Measurements from ENCODE around the gene KCNAB1.
A peak's percentile ranks its signal among the peaks of the same experiment; 100 is the strongest.

KCNAB1 gene

DNA sequence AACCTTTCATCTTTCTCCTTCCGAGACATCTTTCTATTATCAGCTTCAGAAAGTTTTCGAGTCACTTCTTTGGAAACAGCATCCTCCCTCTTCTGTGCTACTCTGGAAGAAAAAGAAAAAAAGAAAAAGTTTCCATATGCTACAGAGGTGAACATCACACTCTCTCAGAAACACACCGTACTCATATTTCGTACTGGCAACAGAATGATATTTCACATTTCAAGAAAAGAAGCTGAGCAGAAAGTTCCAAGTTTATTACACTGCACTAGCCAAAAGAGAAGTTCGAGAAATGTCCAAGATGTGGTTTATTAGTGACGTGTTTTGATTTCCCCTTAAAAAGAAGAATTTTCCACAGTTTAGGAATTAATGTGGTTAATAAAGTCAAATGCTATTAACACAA, 428.5 kb downstream of the KCNAB1 start:
- no peak overlapping the region for H3K27ac ChIP-seq
- TF ChIP-seq, protein P1, sequence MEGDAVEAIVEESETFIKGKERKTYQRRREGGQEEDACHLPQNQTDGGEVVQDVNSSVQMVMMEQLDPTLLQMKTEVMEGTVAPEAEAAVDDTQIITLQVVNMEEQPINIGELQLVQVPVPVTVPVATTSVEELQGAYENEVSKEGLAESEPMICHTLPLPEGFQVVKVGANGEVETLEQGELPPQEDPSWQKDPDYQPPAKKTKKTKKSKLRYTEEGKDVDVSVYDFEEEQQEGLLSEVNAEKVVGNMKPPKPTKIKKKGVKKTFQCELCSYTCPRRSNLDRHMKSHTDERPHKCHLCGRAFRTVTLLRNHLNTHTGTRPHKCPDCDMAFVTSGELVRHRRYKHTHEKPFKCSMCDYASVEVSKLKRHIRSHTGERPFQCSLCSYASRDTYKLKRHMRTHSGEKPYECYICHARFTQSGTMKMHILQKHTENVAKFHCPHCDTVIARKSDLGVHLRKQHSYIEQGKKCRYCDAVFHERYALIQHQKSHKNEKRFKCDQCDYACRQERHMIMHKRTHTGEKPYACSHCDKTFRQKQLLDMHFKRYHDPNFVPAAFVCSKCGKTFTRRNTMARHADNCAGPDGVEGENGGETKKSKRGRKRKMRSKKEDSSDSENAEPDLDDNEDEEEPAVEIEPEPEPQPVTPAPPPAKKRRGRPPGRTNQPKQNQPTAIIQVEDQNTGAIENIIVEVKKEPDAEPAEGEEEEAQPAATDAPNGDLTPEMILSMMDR (conservative IDR thresholded peaks at IDR 0.05; ENCODE audit: low read depth), result no peak
- no peak for DNase-seq (ENCODE audit: low spot score)
- CTCF ChIA-PET, result interaction anchor here (0.5 to 1.0 kb wide), 5 partner anchors 125 to 665 kb away, joined by 3 to 6 read pairs (median 4); partner anchors contain the start of gene TIPARP
- POLR2A ChIA-PET (ENCODE audit: low non-redundant PET), result no interaction called here

DNA sequence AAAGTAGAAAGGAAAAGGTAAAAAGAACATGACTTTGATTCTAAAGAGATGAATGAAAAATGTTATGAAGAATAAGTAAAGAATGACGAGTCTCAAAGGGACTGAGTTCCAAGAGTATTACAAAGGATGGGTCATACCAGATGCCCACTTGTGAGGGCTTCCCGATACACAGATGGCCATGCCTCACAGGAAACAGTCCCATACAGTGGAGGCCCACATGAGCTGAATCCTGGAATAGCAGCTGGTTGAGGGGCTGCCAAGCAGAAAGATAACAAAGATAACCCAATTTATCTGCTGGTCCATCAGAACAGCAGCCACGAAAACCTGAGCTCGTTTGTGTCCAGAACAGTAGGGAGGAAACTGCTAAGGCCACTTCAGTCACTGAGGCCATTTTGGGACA, 430.9 kb downstream of the KCNAB1 start:
- no peak for DNase-seq (ENCODE audit: low spot score)
- peak overlapping the region; percentile 77; the same call in 1 of the 2 replicates for H3K27ac ChIP-seq
- TF ChIP-seq, protein P1 (conservative IDR thresholded peaks at IDR 0.05; ENCODE audit: low read depth), result no peak
- ChIA-PET POLR2A (ENCODE audit: low non-redundant PET) (no interaction called here), CTCF (no interaction called here)

GRCh38 chr3:156551746-156552145, 431.4 kb downstream of the KCNAB1 start:
- POLR2A ChIA-PET (ENCODE audit: low non-redundant PET), result no interaction called here
- peak overlapping the region; percentile 77 for H3K27ac ChIP-seq

GRCh38 chr3:156552973-156553372, 432.6 kb downstream of the KCNAB1 start:
- no peak overlapping the region for H3K27ac ChIP-seq
- TF ChIP-seq, protein P1 (conservative IDR thresholded peaks at IDR 0.05; ENCODE audit: low read depth), result no peak
- no peak for DNase-seq (ENCODE audit: low spot score)
- CTCF ChIA-PET, result interaction anchor here (0.5 kb wide), 1 partner anchor 130 kb away, joined by 4 read pairs; no protein-coding TSS in a partner anchor
- POLR2A ChIA-PET (ENCODE audit: low non-redundant PET), result no interaction called here

More at GRCh38 chr3:156551746-156552145, 431.4 kb downstream of the KCNAB1 start:
- TF ChIP-seq, protein P1 (conservative IDR thresholded peaks at IDR 0.05; ENCODE audit: low read depth), result no peak
- CTCF ChIA-PET, result interaction anchor here (0.7 kb wide), 1 partner anchor 536 kb away, joined by 3 read pairs; no protein-coding TSS in a partner anchor
- DNase-seq (ENCODE audit: low spot score), result peak; percentile 60

DNA sequence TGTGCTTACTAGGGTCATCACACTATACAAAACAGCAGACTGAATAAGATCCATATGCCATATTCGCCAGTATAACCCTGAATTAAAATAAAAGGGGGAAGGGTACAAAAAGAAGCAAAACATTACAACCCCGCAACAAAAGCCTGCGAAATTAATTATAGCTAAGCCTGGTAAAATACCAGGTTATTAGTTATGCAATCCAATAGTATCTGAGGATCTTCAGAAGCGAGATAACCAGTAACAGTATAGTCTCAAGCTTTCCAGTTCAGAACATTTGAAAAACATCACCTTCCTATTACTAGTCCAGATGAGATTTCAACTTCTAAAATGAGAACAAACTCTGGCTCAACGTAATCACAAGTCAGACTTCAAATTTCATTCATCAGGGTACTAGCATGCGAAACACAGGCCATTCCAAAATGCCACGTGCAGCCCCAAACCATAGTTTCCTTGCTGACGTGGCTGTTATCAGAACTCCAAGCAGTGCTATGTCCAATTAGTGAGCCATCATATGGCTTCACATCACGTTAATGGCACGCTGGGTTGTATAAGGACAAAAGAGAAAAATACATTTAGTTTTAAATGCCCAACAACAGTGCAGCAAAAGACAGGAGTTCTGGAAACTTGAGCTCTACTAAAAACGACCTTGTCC, 433.5 kb downstream of the KCNAB1 start:
- ChIA-PET POLR2A (ENCODE audit: low non-redundant PET) (no interaction called here), CTCF (interaction anchor here (0.5 to 1.7 kb wide), 2 partner anchors 122 to 129 kb away, joined by 3 to 4 read pairs; no protein-coding TSS in a partner anchor)
- H3K27ac ChIP-seq, result no peak overlapping the region
- TF ChIP-seq, protein P1 (conservative IDR thresholded peaks at IDR 0.05; ENCODE audit: low read depth), result no peak
- DNase-seq (ENCODE audit: low spot score), result no peak

- ChIA-PET POLR2A (ENCODE audit: low non-redundant PET) (interaction anchor here (0.8 kb wide), 2 partner anchors 121 to 620 kb away, joined by 3 read pairs; no protein-coding TSS in a partner anchor), CTCF (interaction anchor here (1.1 to 1.7 kb wide), 3 partner anchors 13 to 121 kb away, joined by 3 to 5 read pairs (median 3); no protein-coding TSS in a partner anchor)
- DNase-seq (ENCODE audit: low spot score), result no peak
These were observed 434.1 kb downstream of the KCNAB1 start for GRCh38 chr3:156554515-156554841.

More at GRCh38 chr3:156554515-156554841, 434.1 kb downstream of the KCNAB1 start:
- TF ChIP-seq, protein P1 (conservative IDR thresholded peaks at IDR 0.05; ENCODE audit: low read depth), result no peak
- peak overlapping the region; percentile 81 for H3K27ac ChIP-seq

All from RWPE1 (cell line).